ENCODE data around the gene ARHGDIB.

Gene ARHGDIB

GRCh38 chr12:14923944-14924343 is 37.5 kb downstream of the ARHGDIB start:
- TF ChIP-seq CTCF (conservative IDR thresholded peaks at IDR 0.05; ENCODE audit: control insufficient read depth, insufficient read depth, low read depth, low read length), result no peak
- no peak overlapping the region for H3K4me3 ChIP-seq (ENCODE audit: control insufficient read depth, low read depth, low read length)
- no peak for DNase-seq (ENCODE audit: low read depth)

DNA sequence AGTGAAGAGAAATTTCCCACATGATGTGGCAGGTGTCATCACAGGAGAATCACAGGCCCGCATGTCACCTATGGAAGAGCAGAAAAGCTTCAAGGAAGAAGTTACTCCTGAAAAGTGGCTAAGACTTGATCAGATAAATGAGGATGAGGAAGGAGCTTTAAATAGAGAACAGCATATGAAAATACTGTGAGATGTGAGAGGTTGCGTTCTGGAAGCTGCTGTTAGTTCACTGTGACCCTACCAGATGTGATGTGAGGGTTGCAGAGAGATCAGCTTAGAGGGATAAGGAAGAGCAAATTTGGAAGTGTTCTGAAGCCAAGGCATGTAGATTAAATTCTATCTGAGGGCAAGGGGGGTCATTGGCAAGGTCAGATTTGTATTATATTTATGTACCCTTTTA is 40.2 kb downstream of the ARHGDIB start:
- TF ChIP-seq CTCF (conservative IDR thresholded peaks at IDR 0.05; ENCODE audit: control insufficient read depth, insufficient read depth, low read depth, low read length), result no peak
- H3K4me3 ChIP-seq (ENCODE audit: control insufficient read depth, low read depth, low read length), result no peak overlapping the region
- DNase-seq (ENCODE audit: low read depth), result no peak

GRCh38 chr12:14920475-14921126 is 40.8 kb downstream of the ARHGDIB start:
- no peak overlapping the region for H3K4me3 ChIP-seq (ENCODE audit: control insufficient read depth, low read depth, low read length)
- DNase-seq (ENCODE audit: low read depth), result no peak
- TF ChIP-seq CTCF (conservative IDR thresholded peaks at IDR 0.05; ENCODE audit: control insufficient read depth, insufficient read depth, low read depth, low read length), result no peak

DNA sequence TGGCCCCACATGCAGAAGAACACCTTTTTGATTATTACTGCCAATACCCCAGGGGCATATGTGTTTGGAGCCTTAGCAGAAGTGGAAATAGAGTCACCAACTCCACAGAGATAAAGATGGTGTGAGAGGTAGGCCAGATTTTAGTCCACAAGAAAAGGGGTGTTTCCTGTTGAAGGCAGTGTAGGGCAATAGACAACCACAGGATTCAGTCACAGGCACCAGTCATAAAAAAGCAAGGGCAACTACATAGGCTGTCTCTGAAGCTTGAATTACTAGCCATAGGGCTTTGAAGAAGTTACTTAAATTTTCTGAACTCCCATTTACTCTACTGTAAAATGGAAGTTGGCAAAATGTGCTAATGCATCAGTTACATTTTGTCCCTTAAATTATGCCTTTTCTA is 41.9 kb downstream of the ARHGDIB start:
- DNase-seq (ENCODE audit: low read depth), result no peak
- no peak overlapping the region for H3K4me3 ChIP-seq (ENCODE audit: control insufficient read depth, low read depth, low read length)
- TF ChIP-seq CTCF (conservative IDR thresholded peaks at IDR 0.05; ENCODE audit: control insufficient read depth, insufficient read depth, low read depth, low read length), result no peak

- no peak for DNase-seq (ENCODE audit: low read depth)
- H3K4me3 ChIP-seq (ENCODE audit: control insufficient read depth, low read depth, low read length), result no peak overlapping the region
- TF ChIP-seq CTCF (conservative IDR thresholded peaks at IDR 0.05; ENCODE audit: control insufficient read depth, insufficient read depth, low read depth, low read length), result no peak
Observed at GRCh38 chr12:14915736-14916135, 45.7 kb downstream of the ARHGDIB start.

DNA sequence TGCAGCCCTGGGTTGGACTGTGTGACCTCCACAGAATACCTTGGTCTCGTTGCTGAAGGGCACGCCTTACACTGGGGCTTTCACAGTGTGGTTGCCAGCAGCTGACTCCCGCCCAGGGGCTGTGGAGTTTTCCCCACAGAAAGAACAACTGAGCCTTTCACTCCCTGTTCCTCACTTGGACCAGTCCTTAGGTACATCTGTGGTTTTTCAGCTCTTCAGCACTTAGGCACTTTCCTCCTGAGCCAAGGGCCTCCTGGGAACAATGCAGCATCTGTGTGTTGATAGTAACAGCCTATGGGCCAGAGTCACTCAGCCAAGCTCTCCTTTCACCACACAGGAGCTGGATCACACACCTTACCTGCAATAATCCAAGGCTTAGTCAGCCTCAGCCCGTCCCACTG is 48.0 kb downstream of the ARHGDIB start:
- no peak for TF ChIP-seq CTCF (conservative IDR thresholded peaks at IDR 0.05; ENCODE audit: control insufficient read depth, insufficient read depth, low read depth, low read length)
- no peak for DNase-seq (ENCODE audit: low read depth)
- no peak overlapping the region for H3K4me3 ChIP-seq (ENCODE audit: control insufficient read depth, low read depth, low read length)

DNA sequence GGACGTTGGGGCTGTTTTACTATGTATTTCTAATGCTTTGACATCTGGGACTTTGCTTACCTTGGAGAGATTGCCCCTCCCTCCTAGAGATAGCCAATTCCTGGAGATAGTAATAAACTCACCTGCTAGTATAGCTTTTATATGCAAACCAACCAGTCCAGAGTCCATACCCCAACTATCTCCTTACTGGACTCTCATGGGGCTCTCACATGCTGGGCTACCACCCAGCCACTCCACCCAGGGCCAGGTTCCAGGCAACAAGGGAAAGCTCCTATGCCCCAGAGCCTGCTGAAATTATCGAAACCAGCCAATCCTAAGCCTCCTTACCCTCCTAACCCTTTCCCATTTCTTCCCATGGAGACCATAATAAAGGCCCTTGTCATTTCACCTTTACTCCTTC is 50.3 kb downstream of the ARHGDIB start:
- H3K4me3 ChIP-seq (ENCODE audit: control insufficient read depth, low read depth, low read length), result no peak overlapping the region
- TF ChIP-seq CTCF (conservative IDR thresholded peaks at IDR 0.05; ENCODE audit: control insufficient read depth, insufficient read depth, low read depth, low read length), result no peak
- DNase-seq (ENCODE audit: low read depth), result no peak
